Measurements from ENCODE around the gene STPG3.

- no peak for TF ChIP-seq EP300 (IDR thresholded peaks at IDR 0.05; ENCODE audit: borderline replicate concordance in 1 of 2, low read depth in 2 of 2, low read length in 2 of 2)
- TF ChIP-seq CREB1 (IDR thresholded peaks at IDR 0.05), result no peak
- TF ChIP-seq MAFK (IDR thresholded peaks at IDR 0.05; ENCODE audit: low read depth, low read length), result no peak
- TF ChIP-seq SIX5 (IDR thresholded peaks at IDR 0.05; ENCODE audit: low read depth, low read length), result no peak
- no peak for TF ChIP-seq EZH2 (IDR thresholded peaks at IDR 0.05; ENCODE audit: low read depth, low read length, severe bottlenecking)
- TF ChIP-seq CTCF (IDR thresholded peaks at IDR 0.05; ENCODE audit: control extremely low read depth in 1 of 3, insufficient read depth in 1 of 3, low read depth in 1 of 3, low read length in 3 of 3), result no peak
- TF ChIP-seq JUN (IDR thresholded peaks at IDR 0.05; ENCODE audit: low read depth, low read length), result no peak
- TF ChIP-seq EGR1 (IDR thresholded peaks at IDR 0.05; ENCODE audit: borderline replicate concordance, low read depth, low read length), result peak; percentile 13; the same call in 1 of the 2 replicates
- no peak for TF ChIP-seq POLR2A (IDR thresholded peaks at IDR 0.05; ENCODE audit: control extremely low read depth in 1 of 2, low read depth in 2 of 2, low read length in 2 of 2)
These were observed 30.4 kb downstream of the STPG3 start for GRCh38 chr9:137281345-137282116.

Data from H1 (cell line).